OCI-M2 (cell line): ENCODE measurements around the gene PPM1B.
"Not testable (repeated sequence)": the region's sequence is repeated elsewhere in the genome, so short reads cannot be mapped to it uniquely, and the experiment has no call there.

Experiments used
- DNase-seq: peaks from one replicate; lab custom pipeline; 2025; ENCODE audit not compliant: unreplicated experiment; lab: John Stamatoyannopoulos, UW

PPM1B gene

DNA sequence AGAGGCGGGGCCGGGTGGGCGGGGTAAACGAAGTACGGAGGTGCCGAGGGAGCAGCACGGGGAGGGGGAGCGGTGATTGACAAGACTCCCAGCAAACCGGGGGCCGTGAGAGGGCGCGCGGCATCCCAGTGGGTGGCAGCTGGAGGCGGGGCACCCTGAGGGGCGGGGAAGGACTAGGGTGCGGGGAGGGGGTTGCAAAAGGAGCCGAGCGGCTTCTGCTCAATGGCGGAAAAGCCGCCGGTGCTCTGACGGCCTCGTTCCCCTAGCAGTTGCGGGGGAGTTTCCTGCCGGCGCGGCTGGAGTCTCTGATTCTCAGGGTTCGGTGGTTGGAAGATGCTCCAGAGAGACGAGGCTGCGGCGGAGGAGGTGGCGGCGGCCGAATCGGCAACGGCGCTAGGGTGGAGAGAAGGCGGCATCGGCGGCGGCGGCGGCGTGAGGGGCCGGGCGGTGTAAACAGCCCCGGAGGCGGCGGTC lies at the start of gene PPM1B:
Gene PPM1B, plus strand, starts transcription at position 195 of the 474 bp plus-strand sequence. CDS start 32,325 bp downstream, outside the sequence.
- peak; percentile 97 for DNase-seq

GRCh38 chr2:44119878-44120277 lies 48.8 kb upstream of the PPM1B start:
- DNase-seq = no peak

- no peak for DNase-seq
These were observed 48.2 kb upstream of the PPM1B start for GRCh38 chr2:44120428-44120827.

- DNase-seq = no peak
These were observed 46.8 kb upstream of the PPM1B start for GRCh38 chr2:44121899-44122298.

GRCh38 chr2:44124500-44124899 lies 44.2 kb upstream of the PPM1B start:
- DNase-seq = no peak

GRCh38 chr2:44126106-44126797 lies 42.4 kb upstream of the PPM1B start:
- no peak for DNase-seq

DNA sequence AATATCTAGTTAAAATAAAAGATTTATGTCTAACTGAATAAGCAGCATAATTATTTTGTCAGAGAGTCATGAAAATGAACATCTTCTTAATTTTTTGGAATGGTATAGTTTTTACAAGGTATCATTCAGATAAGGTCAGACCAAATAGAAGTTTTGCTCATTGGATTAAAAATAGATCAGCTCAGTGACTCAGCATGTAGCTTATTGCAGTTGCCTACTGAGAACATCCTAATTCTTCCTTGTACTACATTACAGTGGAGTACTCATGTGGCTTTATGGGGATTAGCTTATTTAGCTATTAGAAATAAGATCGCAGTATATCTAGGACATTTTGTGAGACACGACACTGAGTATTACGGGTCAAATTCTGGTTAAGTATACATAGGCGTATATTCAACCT lies 38.2 kb upstream of the PPM1B start:
- no peak for DNase-seq

DNA sequence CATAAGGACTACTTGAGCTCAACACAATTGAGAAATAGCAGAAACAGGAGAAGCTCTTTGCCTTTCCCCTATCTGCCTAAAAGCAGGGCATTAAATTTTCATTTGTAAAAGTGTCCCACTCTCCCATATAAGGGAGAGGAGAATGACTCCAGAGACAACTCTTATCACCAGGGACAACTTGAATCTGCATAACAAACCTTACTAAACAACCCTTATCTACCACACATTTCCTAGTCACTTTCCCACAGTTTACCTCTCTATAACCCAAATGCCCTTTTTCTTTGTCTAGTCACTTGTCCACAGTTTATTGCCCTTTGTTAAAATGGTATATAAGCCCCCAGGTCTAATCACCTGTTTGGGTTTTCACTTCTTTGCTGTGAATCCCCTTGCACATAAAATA lies 37.5 kb upstream of the PPM1B start:
- no peak for DNase-seq

- DNase-seq = not testable (repeated sequence)
These were observed 35.1 kb upstream of the PPM1B start for GRCh38 chr2:44133602-44134001.

- no peak for DNase-seq
These were observed 33.8 kb upstream of the PPM1B start for GRCh38 chr2:44134848-44135247.

DNA sequence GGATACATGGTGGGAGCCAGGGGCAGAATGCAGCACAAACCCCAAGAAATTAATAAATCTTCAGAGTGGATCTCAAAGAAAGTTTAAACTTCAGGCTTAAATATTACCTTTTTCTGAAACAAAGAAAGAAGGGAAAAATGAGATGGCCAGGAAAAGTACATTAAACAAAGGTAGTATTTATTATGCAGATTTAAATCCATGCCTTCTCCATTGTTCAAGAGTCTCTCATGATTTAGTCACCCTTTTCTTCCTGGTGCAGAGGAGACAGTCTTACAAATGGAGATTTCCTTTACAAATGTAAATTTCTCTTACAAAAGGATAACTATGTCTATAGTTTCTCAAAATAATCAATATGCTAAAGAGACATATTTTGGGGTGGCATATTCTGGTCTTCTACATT lies 33.4 kb upstream of the PPM1B start:
- no peak for DNase-seq

GRCh38 chr2:44135771-44136170 lies 32.9 kb upstream of the PPM1B start:
- no peak for DNase-seq

DNA sequence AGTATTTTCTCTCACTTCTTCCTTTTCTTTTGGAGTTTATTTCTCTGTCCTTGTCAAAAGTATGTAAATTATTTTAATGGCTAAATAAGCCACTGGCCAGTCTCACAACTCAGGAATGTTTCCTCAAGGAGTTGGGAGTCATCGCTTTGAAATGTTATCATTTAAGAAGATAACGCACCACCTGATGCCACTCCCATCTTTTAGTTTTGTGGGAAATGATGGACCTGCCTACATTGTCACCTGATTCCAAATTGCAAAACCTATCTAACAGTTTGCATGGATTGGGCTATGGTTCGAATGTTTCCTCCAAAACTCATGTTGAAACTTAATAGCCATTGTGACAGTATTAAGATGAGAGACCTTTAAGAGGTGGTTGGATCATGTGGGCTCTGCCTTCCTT lies 32.4 kb upstream of the PPM1B start:
- DNase-seq = no peak

DNA sequence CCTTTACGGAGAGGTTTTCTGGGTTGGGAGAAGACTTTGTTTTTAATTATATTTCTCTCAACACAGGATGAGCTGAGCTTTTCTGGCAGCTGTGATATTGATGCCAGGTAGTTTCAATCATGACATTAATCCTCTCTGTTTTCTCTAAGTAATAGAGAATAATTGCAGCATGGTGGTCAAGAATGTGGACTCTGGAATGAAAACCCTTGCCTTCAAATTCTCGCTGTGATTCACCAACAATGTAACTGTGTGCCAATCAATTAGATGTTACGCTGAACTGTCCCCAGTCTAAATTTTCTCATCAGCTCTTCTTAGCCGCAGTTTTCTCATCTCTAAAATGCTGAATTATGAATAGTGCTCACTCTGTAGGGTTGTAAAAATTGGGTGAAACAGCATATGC lies 31.6 kb upstream of the PPM1B start:
- DNase-seq = no peak

DNA sequence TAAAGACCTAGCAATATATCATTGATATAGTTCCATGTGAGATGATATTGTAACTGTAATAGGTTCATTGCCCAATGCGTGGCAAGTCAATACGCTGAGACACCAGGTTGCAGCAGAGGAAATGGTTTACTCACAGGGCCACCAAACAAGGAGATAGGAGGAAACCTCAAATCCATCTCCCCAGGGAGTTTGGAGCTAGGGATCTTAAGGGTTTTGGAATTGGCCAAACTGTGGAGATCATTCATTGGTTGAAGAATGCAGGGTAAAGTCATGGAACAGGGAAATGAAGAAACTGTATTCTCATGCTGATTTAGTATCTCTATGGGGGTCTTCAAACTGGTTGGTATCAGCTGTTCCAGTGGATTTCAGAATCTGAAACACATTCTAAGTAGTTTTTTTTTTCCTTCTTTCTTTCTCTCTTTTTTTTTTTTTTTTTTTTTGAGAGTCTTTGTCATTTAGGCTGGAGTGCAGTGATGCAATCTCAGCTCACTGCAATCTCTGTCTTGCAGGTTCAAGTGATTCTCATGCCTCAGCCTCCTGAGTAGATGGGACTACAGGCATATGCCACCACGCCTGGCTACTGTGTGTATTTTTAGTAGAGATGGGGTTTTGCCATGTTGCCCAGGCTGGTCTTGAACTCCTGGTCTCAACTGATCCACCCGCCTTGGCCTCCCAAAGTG lies 30.7 kb upstream of the PPM1B start:
- no peak for DNase-seq

DNA sequence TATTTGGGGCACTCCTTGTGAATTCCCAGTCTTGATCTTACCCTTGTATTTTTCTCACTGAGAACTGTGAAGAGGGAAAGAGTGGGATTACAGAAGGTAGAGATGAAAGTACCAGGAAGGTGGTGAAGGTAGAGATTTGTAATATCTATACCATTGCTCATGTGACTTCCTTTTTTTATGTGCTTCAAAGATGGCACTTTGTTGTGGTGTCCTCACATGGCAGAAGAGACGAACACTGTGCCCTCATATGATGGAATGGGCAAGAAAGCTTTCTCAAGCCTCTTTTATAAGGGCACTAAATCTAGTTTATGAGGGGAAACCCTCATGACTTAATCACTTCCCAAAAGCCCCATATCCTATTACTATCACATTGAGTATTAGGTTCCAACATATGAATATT lies 28.9 kb upstream of the PPM1B start:
- DNase-seq = no peak

GRCh38 chr2:44142306-44142705 lies 26.4 kb upstream of the PPM1B start:
- no peak for DNase-seq

GRCh38 chr2:44143701-44144100 lies 25.0 kb upstream of the PPM1B start:
- DNase-seq = no peak

DNA sequence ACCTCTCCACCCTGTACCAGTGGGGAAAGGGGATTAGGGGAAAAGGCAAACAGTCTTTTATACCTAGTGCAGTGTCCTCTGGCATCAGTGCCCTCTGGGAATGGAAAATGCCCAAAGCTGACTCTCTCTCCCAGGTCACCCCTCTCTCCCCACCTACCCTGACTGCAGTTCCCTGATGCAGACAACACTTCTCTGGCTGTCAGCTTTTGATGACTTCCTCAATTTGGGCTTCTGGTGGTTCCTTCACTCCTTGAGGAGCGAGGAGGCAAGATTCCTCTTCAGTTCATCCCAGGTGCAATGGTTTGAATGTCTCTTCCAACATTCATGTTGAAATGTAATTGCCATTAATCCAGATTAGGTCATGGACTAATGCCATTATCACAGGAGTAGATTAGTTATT lies 19.7 kb upstream of the PPM1B start:
- no peak for DNase-seq

DNA sequence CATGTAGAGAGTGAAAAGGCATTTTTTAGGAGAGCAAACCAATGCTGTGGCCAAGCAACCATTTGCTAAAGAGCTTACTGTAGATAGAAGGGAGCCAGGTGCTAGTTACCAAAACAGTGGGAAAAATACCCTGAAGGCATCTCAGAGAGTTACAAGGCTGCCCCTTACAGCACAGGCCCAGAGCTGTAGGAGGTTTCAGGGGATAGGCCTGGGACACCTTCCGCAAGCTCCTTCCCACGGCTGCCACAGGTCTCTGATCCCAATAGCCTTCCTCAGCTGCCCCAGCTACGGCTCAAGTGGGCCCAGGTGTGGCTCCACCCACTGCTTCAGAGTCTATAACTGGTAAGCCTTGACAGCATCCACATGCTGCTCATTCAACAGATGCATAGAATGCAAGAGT lies 18.2 kb upstream of the PPM1B start:
- DNase-seq = no peak

- no peak for DNase-seq
These were observed 15.6 kb upstream of the PPM1B start for GRCh38 chr2:44152865-44153669.
